Naive B cell (primary cell): ENCODE results near the gene RFFL. TPM values are rescaled to one million over a fixed set of nuclear protein-coding genes. Genes with fewer than 3 reads are reported as not detected.

Experiments
- ATAC-seq, 2 donors: fragments of 150-1000 bp; cut with Tn5 transposase; 2 replicates each; pipeline ENCODE4 v1.10.0; 2021; ENCODE audit warnings: low read depth in 2 of 2, mild to moderate bottlenecking in 2 of 2, moderate library complexity in 2 of 2
- DNase-seq: peaks from one replicate; pipeline ENCODE4 v3.0.0; 2022
- H3K27ac Mint-ChIP-seq, 6 donors: one replicate each; pipeline ENCODE4 v1.8.0; 2020 to 2022; ENCODE audit warnings: mild to moderate bottlenecking in 6 of 6, mixed read lengths in 6 of 6, moderate library complexity in 5 of 6, inconsistent platforms in 2 of 6
- H3K27me3 Mint-ChIP-seq, 3 donors: one replicate each; pipeline ENCODE4 v1.8.0; 2021 to 2022; ENCODE audit warnings: mixed read lengths in 3 of 3, mild to moderate bottlenecking in 1 of 3
- H3K36me3 Mint-ChIP-seq, 2 donors: one replicate each; pipeline ENCODE4 v1.8.0; 2020 to 2022; ENCODE audit warnings: mixed read lengths in 2 of 2, inconsistent platforms in 1 of 2, mild to moderate bottlenecking in 1 of 2
- H3K4me1 Mint-ChIP-seq, 3 donors: one replicate each; pipeline ENCODE4 v1.8.0; 2020 to 2022; ENCODE audit warnings: mixed read lengths in 3 of 3, inconsistent platforms in 1 of 3, mild to moderate bottlenecking in 1 of 3, moderate library complexity in 1 of 3
- H3K4me3 Mint-ChIP-seq, 8 donors: one replicate each; pipeline ENCODE4 v1.8.0; 2020 to 2022; ENCODE audit warnings: mild to moderate bottlenecking in 8 of 8, mixed read lengths in 8 of 8, moderate library complexity in 8 of 8, inconsistent platforms in 2 of 8
- H3K9me3 Mint-ChIP-seq, 7 donors: one replicate each; pipeline ENCODE4 v1.8.0; 2020 to 2022; ENCODE audit warnings: mixed read lengths in 7 of 7, mild to moderate bottlenecking in 5 of 7, inconsistent platforms in 2 of 7, moderate library complexity in 1 of 7
- polyA plus RNA-seq, 6 donors: library from polyadenylated mRNA; unstranded; fragments of 300-500 nt; fragmentation: Illumina TruSeq; gene quantifications; one replicate each; pipeline ENCODE4 v1.2.3, GENCODE V29; 2021; ENCODE audit warnings: low read depth in 6 of 6

Gene RFFL
- polyA plus RNA-seq, 6 donors from 2014 or later = 15.9 to 27.4 (median 22.3) TPM

DNA sequence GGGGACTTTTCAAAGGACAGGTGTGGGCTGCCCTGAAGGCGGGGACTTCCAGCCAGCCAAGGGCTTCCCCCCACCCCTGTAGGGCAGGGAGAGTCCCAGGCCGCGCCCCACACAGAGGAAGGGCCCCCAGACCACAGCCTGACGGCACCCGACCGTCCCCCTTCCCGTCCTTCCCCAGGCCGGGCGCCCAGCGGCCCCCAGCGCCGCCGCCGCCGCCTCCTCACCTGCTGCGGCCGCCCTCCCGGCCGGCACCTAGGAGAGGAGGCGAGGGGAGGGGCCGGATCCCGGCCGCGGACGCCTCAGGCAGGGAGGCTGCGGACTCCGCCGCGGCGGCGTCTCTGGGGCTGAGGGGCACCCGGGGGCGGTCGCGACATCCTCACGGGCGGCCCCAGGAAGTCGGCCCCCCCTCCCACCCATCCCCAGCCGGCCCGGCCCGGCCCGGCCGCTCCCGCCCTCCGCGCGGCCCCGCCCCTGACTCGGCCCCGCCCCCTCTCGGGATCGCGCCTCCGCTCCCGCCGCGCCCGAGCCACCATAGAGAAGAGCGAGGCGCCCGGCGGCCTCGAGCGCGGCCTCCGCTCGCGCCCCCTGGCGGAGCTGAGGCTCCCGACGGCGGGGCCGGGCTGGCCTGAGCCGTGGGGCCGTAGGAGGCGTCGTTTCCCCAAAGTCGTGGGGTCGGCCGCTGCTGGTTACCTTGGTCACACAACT is 25.5 kb upstream of the RFFL start:
- Mint-ChIP-seq H3K9me3 (no peaks in the 10 kb centered on the region), H3K4me3 (peak overlapping the region; percentile 91 to 99 (median 96)), H3K27me3 (no peaks in the 10 kb centered on the region), H3K4me1 (peaks cover 16 to 33% (median 27%) of the 10 kb centered on the region in 3 donors), H3K27ac (peak overlapping the region; percentile 89 to 99 (median 98)), H3K36me3 (no peaks in the 10 kb centered on the region)
- DNase-seq (peak; percentile 86), ATAC-seq (peak; percentile 83 to 85)

DNA sequence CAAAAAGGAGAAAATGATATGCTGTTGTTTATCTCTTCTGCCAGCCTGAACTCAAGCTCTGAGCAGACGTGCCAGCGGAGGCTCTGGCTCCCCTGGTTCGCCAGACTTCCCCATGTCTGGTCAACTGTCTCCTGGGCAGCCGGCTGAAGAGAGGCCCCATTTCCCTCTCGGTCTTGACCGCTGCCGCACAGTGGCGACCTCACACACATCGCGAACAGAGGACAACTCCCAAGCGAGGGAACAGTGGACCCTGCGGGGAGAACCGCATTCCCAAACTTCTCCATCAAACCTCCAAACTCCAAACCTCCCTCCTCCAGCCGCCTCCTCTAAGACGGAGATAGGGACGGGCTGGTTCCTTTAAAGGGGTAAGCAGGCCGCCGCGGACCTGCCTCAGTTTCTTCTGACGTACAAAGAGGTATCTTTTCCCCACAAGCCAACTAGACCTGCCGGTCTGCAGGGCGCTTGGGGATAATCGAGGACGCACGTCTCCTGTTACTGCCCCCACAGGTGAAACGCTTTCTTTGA is 24.9 kb upstream of the RFFL start:
- peak; percentile 24 for DNase-seq
- peaks cover 16 to 34% (median 27%) of the 10 kb centered on the region in 3 donors for H3K4me1 Mint-ChIP-seq

DNA sequence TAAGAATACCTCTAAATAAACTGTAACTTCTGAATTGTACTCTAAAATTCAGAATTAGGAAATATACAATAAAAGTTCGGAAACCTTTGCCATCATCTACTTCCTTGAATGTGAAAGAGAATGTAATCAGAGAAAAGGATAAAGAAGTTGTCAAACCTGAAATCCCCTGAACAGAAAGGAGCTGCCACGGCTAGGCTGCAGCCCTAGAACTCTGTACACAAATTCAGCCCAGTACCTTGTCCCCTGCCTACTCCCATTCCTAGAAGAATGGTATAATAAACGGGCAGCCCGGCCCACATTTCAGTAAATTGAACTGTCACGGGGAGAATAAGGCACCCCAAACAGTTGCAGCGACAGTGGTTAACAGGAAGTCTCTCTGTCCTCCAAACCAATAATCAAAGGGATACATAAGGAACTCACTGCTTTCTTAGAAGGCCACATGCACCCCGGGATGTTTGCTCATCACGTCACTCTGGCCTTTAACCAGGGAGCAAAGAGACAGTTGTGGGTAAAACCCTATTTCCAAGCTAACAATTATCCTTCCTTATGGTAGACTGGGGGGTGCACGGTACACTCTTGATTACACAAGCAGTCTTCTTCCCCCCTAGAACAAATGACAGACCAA is 24.3 kb upstream of the RFFL start:
- no peak for ATAC-seq
- DNase-seq = peak; percentile 10
- Mint-ChIP-seq H3K27ac (peak overlapping the region; percentile 96 to 99 (median 98)), H3K36me3 (no peaks in the 10 kb centered on the region), H3K4me1 (peaks cover 16 to 37% (median 27%) of the 10 kb centered on the region in 3 donors), H3K4me3 (peak overlapping the region; percentile 91 to 99 (median 96)), H3K27me3 (no peaks in the 10 kb centered on the region), H3K9me3 (no peaks in the 10 kb centered on the region)

More for the DNA sequence above, 24.9 kb upstream of the RFFL start:
- H3K27me3 Mint-ChIP-seq = no peaks in the 10 kb centered on the region
- no peaks in the 10 kb centered on the region for H3K36me3 Mint-ChIP-seq
- ATAC-seq = peak; percentile 4 to 24
- H3K27ac Mint-ChIP-seq = peak overlapping the region; percentile 96 to 99 (median 98)
- H3K4me3 Mint-ChIP-seq = peak overlapping the region; percentile 91 to 99 (median 96)
- no peaks in the 10 kb centered on the region for H3K9me3 Mint-ChIP-seq

DNA sequence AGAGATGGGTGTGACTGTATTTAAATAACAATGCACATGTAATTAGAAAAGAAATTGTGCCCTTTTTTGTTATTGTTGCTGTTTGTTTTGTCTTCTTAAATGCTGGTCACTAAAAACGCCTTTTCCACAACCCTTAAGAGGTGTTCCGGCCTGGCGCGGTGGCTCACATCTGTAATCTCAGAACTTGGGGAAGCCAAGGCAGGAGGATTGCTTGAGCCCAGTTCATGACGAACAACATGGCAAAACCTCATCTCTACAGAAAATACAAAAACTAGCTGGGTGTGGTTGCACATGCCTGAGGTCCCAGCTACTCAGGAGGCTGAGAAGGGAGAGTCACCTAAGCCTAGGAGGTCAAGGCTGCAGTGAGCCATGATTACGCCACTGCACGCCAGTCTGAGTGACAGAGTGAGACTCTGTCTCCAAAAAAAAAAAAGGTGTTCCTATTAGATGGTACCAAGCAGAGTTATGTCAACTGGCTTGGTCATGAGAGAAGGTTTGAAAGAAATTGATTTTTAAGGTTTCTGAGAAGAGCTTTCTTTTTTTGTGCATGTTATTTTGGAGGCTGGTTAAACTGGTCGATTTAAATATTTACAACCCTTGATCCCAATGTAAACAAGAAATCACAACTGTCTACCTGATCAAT is 23.5 kb upstream of the RFFL start:
- ATAC-seq (no peak), DNase-seq (no peak)
- Mint-ChIP-seq H3K27me3 (no peaks in the 10 kb centered on the region), H3K4me1 (peaks cover 16 to 38% (median 31%) of the 10 kb centered on the region in 3 donors), H3K9me3 (no peaks in the 10 kb centered on the region), H3K36me3 (no peaks in the 10 kb centered on the region), H3K4me3 (peak overlapping the region in 6 of 8 donors; percentile 49 to 99 (median 94)), H3K27ac (peak overlapping the region; percentile 62 to 99 (median 92))

DNA sequence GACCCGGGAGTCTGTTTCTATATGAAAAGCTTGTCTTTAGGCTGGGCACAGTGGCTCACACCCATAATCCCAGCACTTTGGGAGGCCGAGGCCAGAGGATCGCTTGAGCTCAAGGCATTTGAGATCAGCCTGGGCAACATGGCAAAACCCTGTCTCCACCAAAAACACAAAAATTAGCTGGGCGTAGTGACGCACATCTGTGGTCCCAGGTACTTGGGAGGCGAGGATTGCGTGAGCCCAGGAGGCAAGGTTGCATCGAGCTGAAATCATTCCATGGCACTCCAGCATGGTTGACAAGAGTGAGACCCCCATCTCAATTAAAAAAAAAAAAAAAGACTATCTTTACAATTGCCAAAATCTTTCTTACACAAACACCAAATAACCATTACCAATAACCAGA is 22.7 kb upstream of the RFFL start:
- Mint-ChIP-seq H3K4me3 (peak overlapping the region in 1 of 8 donors; percentile 41), H3K36me3 (no peaks in the 10 kb centered on the region), H3K27me3 (no peaks in the 10 kb centered on the region), H3K27ac (peak overlapping the region in 2 of 6 donors; percentile 66 to 98), H3K4me1 (peaks cover 16 to 40% (median 34%) of the 10 kb centered on the region in 3 donors), H3K9me3 (no peaks in the 10 kb centered on the region)
- DNase-seq (no peak), ATAC-seq (no peak)

DNA sequence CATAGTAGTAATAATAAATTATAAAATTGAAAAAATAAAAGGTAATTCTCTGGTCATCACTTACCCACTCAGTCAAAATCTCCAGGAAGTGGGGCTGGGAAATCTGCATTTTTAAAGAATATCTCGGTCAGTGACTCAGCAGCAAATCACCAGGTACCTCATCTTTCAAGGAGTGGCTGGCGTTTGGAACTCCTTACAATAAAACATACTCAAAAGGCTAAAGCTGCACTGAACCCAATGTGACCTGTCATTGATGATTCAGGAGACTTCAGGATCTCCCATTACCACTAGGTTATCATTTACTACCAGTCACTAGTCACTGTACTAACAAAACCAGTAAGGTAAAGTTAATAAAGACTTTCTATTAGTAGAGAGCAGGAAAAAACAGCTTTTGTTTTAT is 21.5 kb upstream of the RFFL start:
- no peak overlapping the region for H3K4me3 Mint-ChIP-seq

DNA sequence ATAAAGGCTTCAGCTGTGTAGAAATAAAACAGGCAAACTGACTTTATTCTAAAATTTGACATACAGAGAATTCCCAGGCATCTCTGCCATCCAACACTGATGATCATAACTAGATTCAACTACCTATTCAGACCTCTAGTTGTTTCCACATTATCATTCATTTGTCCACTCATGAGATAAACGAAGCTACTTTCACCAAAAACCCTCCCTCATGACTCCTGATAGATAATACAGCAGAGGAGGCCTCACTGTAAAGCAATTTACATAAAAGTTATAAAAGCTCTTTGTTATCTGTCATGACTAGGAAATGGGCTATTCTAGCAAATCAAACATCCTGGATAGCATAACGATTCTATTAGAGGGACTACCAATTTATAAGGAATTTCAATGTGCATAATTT is 19.6 kb upstream of the RFFL start:
- Mint-ChIP-seq H3K4me3 (peak overlapping the region in 1 of 8 donors; percentile 54), H3K36me3 (no peaks in the 10 kb centered on the region), H3K4me1 (peaks cover 5 to 43% (median 22%) of the 10 kb centered on the region in 3 donors), H3K9me3 (no peaks in the 10 kb centered on the region), H3K27ac (peak overlapping the region in 1 of 6 donors; percentile 7), H3K27me3 (no peaks in the 10 kb centered on the region)
- no peak for DNase-seq
- ATAC-seq = no peak

More for the DNA sequence above, 21.5 kb upstream of the RFFL start:
- ATAC-seq (no peak), DNase-seq (no peak)
- H3K27me3 Mint-ChIP-seq = no peaks in the 10 kb centered on the region
- H3K4me1 Mint-ChIP-seq = peaks cover 16 to 46% (median 36%) of the 10 kb centered on the region in 3 donors
- no peak overlapping the region for H3K27ac Mint-ChIP-seq
- H3K36me3 Mint-ChIP-seq = no peaks in the 10 kb centered on the region
- no peaks in the 10 kb centered on the region for H3K9me3 Mint-ChIP-seq

DNA sequence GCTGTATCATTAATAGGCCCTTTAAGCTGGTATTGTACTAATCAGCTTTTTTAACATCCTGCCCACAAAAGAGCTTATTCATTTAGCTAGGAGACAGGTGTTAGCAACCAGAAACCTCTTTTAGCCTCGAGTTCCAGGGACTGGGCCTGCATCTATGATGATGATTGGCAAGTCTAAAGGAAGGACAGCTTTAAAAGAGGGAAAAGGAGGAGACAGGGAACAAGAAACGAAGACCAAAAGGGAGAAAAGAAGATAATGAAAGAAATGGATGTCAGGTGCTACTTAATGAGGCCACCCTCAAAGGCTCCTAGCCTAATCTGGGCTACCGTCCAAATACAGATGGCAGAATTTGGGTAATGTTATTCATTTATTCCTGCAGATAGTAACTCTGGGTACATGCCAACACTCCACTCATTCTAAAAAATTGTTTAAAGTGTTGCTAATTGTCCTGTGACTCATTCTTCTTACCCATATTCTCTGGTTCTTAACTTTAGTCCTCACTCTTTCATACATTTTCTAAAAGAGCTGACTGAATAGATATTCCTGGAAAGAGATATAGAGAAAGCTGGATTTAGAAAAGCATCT is 18.7 kb upstream of the RFFL start:
- DNase-seq (no peak), ATAC-seq (no peak)
- peak overlapping the region in 1 of 8 donors; percentile 59 for H3K4me3 Mint-ChIP-seq
- no peaks in the 10 kb centered on the region for H3K27me3 Mint-ChIP-seq
- no peaks in the 10 kb centered on the region for H3K9me3 Mint-ChIP-seq
- H3K27ac Mint-ChIP-seq = peak overlapping the region in 2 of 6 donors; percentile 65 to 79
- no peaks in the 10 kb centered on the region for H3K36me3 Mint-ChIP-seq
- peaks cover 0 to 34% (median 13%) of the 10 kb centered on the region in 3 donors for H3K4me1 Mint-ChIP-seq

DNA sequence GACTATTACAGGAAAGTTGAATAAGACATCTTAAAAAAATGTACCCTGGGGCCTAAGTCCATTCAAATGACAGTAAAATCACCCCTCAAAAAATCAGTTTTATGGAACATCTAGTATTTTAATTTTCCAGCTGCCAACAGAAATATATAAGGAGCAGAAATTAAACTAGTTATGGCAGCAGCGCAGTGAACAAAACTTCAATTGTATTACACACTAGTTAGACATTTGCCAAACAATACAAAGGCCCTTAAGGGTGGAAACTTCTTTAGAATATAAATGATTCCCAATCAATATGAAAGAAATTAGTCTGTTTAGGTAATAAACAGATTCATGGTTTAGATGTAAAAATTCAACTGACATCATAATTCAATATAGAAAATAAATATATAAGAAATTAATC is 18.1 kb upstream of the RFFL start:
- no peaks in the 10 kb centered on the region for H3K36me3 Mint-ChIP-seq
- DNase-seq (no peak), ATAC-seq (no peak)
- no peak overlapping the region for H3K27ac Mint-ChIP-seq
- H3K4me1 Mint-ChIP-seq = peaks cover 0 to 29% (median 9%) of the 10 kb centered on the region in 3 donors
- H3K27me3 Mint-ChIP-seq = no peaks in the 10 kb centered on the region
- no peak overlapping the region for H3K4me3 Mint-ChIP-seq
- H3K9me3 Mint-ChIP-seq = no peaks in the 10 kb centered on the region

DNA sequence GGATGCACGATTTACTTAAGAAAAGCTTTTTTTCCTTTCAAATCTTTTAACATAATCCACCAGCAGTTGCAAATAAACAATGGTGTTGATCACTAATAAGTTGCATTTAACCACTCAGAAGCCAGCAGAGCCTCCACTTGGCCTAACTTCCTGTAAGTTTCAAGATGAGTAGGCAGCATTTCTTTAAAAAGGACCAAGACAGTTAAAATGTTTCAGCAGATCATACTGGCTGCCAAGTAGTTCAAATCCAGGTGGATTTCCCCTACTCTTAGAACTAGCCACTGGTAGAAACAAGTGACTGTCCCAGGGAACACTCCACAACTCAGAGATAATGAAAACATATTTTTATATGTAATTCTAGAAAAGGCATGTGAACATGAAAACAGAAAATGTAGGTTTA is 17.0 kb upstream of the RFFL start:
- peak overlapping the region in 2 of 6 donors; percentile 31 to 36 for H3K27ac Mint-ChIP-seq
- H3K4me3 Mint-ChIP-seq = no peak overlapping the region
- DNase-seq (no peak), ATAC-seq (no peak)
- no peaks in the 10 kb centered on the region for H3K36me3 Mint-ChIP-seq
- peaks cover 0 to 23% (median 9%) of the 10 kb centered on the region in 3 donors for H3K4me1 Mint-ChIP-seq
- H3K9me3 Mint-ChIP-seq = no peaks in the 10 kb centered on the region
- H3K27me3 Mint-ChIP-seq = no peaks in the 10 kb centered on the region

DNA sequence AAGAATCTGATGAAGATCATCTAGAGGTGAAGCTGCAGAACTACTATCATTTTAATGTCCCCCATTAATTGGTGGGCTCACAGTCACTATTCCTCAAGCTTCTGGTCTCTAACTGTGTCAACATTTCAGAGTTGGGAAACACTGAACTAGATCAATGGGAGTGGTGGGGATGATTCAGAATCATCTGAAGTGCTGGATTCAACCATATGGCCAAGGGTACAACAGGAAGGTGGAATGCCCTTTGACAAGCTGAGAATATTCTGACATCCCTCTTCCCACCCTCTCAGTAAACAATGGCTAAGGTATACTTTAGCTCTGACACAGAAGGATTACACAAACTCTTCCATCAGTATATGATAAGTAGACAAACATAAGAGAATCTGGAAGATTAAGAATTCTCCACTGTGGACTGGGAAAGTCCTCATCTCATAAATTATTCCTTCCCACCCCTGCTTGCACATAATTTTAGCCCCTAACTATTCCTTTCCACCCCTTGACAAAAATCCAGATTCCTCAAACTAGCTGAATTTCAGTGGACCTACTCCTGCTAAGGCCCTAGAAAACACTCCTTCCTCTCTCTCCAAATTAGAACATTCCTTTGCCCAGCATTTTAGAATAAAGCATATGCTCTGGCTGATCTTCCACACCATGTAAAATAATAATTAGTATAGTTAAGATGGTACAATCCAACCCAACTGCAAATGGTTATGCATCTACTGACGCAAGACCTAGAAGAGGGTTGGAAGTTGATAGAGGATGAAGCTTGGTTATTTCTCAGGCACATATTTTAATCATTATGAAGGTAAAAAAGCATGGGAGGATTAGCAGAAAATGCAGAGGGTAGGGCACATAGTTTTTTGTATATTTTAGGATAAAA is 16.3 kb upstream of the RFFL start:
- no peaks in the 10 kb centered on the region for H3K27me3 Mint-ChIP-seq
- no peak overlapping the region for H3K4me3 Mint-ChIP-seq
- H3K36me3 Mint-ChIP-seq = no peaks in the 10 kb centered on the region
- ATAC-seq = no peak
- peaks cover 0 to 23% (median 9%) of the 10 kb centered on the region in 3 donors for H3K4me1 Mint-ChIP-seq
- H3K9me3 Mint-ChIP-seq = no peaks in the 10 kb centered on the region
- no peak for DNase-seq
- peak overlapping the region in 1 of 6 donors; percentile 13 for H3K27ac Mint-ChIP-seq

DNA sequence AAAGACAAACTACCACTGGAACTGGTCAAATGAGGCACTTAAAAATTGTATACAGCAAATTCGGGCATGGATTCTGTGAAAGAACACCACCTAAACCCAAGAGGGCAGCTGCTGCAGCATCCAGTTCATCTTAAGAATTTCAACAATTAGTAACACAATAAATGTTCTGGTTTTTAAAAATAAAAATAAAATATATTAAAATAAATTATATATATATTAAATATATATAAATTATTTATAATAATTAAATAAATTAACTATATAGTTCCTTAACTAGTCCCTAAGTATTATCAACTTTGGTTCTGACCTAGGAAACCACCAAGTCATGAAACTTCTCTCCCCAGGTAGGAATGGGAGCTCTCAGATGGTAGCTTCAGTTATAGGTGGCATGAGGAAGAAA is 13.4 kb upstream of the RFFL start:
- Mint-ChIP-seq H3K9me3 (no peaks in the 10 kb centered on the region), H3K36me3 (no peaks in the 10 kb centered on the region), H3K4me1 (peaks cover 4 to 35% (median 10%) of the 10 kb centered on the region in 3 donors), H3K4me3 (no peak overlapping the region), H3K27ac (no peak overlapping the region), H3K27me3 (no peaks in the 10 kb centered on the region)
- DNase-seq (no peak), ATAC-seq (no peak)
